Left ventricle myocardium superior (tissue), 1 donor: ENCODE results near the gene MYCN. TPM values are rescaled to one million over a fixed set of nuclear protein-coding genes. Genes with fewer than 3 reads are reported as not detected.
A peak's percentile ranks its signal among the peaks of the same experiment; 100 is the strongest.
"Not testable (repeated sequence)": the region's sequence is repeated elsewhere in the genome, so short reads cannot be mapped to it uniquely, and the experiment has no call there.

Experiments used
- ATAC-seq: fragments of 200-7000 bp; cut with Tn5 transposase; one replicate; pipeline ENCODE4 v1.9.1; 2020; ENCODE audit warnings: mild to moderate bottlenecking, moderate library complexity
- DNase-seq: peaks from one replicate; pipeline ENCODE4 v3.0.0-alpha.2; 2020
- intact Hi-C: fragments of 100-400 bp; cut with micrococcal nuclease; formaldehyde crosslinking; loops from one replicate; pipeline ENCODE4 v1.11.0; 2022
- total RNA-seq: library from RNA; stranded (reverse); fragmentation: NEBNext Ultra II Directional; extraction: Animal tissue kit (Norgen Biotek cat#: 25700); gene quantifications from one replicate; pipeline ENCODE4 v1.2.1, GENCODE V29; 2021
- donor health status: DM: no; HTN: yes; CAD: no; lungs with severe emphysema.

The MYCN gene
- total RNA-seq, 1 donor from 2014 or later = 0.45 TPM

GRCh38 chr2:15927551-15928218, 12.7 kb upstream of the MYCN start:
- DNase-seq = no peak
- intact Hi-C loops = no loop called here
- ATAC-seq = no peak

DNA sequence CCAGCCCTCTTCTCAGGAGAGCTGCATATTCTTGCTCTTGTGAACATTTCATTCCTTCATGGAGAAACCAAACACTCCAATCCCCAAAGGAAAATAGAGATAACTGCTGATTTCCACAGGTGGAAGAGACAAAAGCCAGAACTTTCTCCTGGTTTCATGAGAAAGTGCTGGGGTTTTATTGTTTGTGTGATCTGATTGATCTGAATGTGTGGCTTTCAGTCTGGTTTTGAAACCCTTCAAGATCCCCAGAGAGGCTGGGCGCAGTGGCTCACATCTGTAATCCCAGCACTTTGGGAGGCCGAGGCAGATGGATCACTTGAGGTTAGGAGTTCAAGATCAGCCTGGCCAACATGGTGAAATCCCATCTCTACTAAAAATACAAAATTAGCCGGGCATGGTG, 11.3 kb upstream of the MYCN start:
- DNase-seq, ATAC-seq, intact Hi-C loops: not testable (repeated sequence)

- ATAC-seq = no peak
- intact Hi-C loops = no loop called here
Measured at GRCh38 chr2:15929861-15930260, 10.5 kb upstream of the MYCN start.

GRCh38 chr2:15930589-15931318, 9.6 kb upstream of the MYCN start:
- no peak for DNase-seq
- intact Hi-C loops = no loop called here
- ATAC-seq = no peak

More at GRCh38 chr2:15929861-15930260, 10.5 kb upstream of the MYCN start:
- DNase-seq = no peak

GRCh38 chr2:15931319-15931890, 8.9 kb upstream of the MYCN start:
- no peak for DNase-seq
- no peak for ATAC-seq
- intact Hi-C loops = no loop called here

- intact Hi-C loops = no loop called here
- DNase-seq (no peak), ATAC-seq (no peak)
Measured at GRCh38 chr2:15931950-15932349, 8.4 kb upstream of the MYCN start.

DNA sequence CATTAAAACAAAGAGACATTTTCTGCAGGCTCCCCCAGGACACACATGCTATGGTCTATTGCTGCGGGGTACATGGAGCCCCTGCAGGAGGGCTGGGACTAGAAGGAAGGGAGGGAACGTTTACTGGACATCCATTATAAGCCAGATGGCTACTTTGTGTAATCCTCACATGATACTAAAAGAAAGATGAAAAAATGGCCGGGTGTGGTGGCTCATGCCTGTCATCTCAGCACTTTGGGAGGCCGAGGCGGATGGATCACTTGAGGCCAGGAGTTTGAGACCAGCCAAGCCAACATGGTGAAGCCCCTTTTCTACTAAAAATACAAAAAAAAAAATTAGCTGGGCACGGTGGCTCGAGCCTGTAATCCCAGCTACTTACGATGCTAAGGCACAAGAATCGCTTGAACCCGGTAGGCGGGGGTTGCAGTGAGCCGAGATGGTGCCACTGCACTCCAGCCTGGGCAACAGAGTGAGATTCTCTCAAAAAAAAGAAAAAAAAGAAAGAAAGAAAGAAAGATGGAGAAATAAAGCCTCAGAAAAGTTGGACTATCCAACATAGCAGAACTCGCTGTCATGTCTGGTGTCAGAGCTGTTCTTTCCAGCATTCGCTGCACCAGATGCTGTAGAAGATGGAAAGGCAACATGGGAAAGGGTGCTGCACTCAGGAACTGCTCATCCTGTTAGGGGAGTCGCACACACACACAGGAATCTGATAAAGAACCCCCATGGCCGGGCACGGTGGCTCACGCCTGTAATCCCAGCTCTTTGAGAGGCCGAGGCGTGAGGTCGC, 7.8 kb upstream of the MYCN start:
- ATAC-seq (no peak), DNase-seq (no peak)
- intact Hi-C loops = no loop called here

DNA sequence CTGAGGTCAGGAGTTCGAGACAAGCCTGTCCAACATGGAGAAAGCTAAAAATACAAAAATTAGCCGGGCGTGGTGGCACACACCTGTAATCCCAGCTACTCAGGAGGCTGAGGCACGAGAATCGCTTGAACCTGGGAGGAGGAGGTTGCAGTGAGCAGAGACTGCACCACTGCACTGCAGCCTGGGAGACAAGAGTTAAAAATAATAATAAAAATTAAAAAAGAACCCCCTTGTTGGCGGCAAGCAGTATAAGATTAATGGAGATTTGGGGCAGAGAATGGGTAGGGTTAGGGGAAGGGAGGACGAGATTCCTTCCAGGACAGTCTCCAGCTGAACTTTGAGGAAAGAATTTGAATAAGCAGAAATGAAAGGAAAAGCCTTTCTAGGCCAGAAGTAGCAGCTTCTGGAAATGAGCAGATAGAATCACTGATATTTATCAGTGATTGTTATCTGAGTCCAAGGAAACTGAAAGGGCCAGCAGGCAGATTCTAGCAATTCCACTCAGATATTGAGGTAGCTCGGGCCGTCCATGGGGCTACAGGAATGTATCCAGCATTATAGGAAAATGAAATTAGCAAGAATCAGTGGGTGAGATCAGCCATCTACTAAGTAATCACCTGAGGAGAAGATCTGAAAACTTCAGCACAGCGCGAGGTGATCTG, 7.0 kb upstream of the MYCN start:
- intact Hi-C loops = no loop called here
- DNase-seq = no peak
- no peak for ATAC-seq

GRCh38 chr2:15934291-15934945, 5.9 kb upstream of the MYCN start:
- ATAC-seq (no peak), DNase-seq (no peak)
- intact Hi-C loops = no loop called here

DNA sequence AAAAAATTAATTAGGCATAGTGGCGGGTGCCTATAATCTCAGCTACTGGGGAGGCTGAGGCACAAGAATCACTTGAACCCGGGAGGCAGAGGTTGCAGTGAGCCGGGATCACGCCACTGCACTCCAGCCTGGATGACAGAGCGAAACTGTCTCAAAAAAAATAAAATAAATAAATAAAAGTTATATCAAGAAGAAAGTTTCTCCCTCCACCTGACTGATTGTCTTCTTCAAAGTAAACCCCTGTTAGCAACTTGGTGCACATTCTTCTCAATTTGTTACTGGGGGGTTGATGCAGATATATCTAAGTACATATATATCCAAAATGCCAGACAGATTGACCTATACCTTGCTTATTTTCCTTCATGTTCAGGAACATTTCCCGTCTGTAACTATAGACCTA, 5.2 kb upstream of the MYCN start:
- ATAC-seq = no peak
- DNase-seq = no peak
- intact Hi-C loops = no loop called here

- ATAC-seq = no peak
- no peak for DNase-seq
- intact Hi-C loops = no loop called here
Measured at GRCh38 chr2:15935675-15936074, 4.7 kb upstream of the MYCN start.

- ATAC-seq = no peak
- intact Hi-C loops = no loop called here
- no peak for DNase-seq
Measured at GRCh38 chr2:15936277-15937104, 3.9 kb upstream of the MYCN start.

GRCh38 chr2:15937105-15937881, 3.1 kb upstream of the MYCN start:
- intact Hi-C loops = no loop called here
- ATAC-seq (no peak), DNase-seq (no peak)

- no peak for ATAC-seq
- intact Hi-C loops = no loop called here
- no peak for DNase-seq
Measured at GRCh38 chr2:15937882-15938802, 2.2 kb upstream of the MYCN start.

GRCh38 chr2:15938803-15939555, 1.4 kb upstream of the MYCN start:
- ATAC-seq = no peak
- no peak for DNase-seq
- intact Hi-C loops = no loop called here

GRCh38 chr2:15939556-15939853, 845 bp upstream of the MYCN start:
- peak; percentile 84 for ATAC-seq
- peak; percentile 84 for DNase-seq
- intact Hi-C loops = no loop called here
